Panc1 (cell line): ENCODE measurements around the gene DOCK1.

ENCODE experiments used
- SIN3A ChIP-seq: IDR thresholded peaks from 2 replicates; pipeline ENCODE4 v1.6.1; 2012; ENCODE audit warnings: low read depth, mild to moderate bottlenecking, low read length, moderate library complexity, borderline replicate concordance; ENCODE audit not compliant: insufficient read depth
- TCF7L2 ChIP-seq: IDR thresholded peaks from 2 replicates; pipeline ENCODE4 v1.6.1; 2011; ENCODE audit warnings: mild to moderate bottlenecking, low read depth, low read length, inconsistent platforms

DNA sequence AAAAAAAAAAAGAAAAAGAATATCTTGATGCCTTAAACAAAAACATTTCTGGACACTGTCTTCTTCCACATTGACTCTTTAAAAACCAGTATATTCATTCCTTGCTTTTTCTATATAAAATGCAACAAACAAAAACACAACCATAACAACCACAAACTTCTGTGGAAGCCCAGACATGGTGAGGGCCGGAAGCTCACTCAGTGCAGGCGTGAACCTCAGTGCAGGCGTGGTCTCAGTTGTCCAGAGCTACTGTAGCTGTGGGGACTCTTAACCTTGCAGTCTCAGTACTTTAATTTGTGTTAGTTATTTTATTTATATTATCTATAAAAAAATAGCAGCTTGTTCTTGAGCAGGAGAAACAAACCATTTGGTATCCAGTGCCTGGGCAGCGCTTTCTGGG, 131.8 kb downstream of the DOCK1 start:
- no peak for TF ChIP-seq SIN3A
- TF ChIP-seq TCF7L2: no peak
